Measurements from ENCODE around the gene RGPD3.
"Not testable (repeated sequence)": the region's sequence is repeated elsewhere in the genome, so short reads cannot be mapped to it uniquely, and the experiment has no call there.

DNA sequence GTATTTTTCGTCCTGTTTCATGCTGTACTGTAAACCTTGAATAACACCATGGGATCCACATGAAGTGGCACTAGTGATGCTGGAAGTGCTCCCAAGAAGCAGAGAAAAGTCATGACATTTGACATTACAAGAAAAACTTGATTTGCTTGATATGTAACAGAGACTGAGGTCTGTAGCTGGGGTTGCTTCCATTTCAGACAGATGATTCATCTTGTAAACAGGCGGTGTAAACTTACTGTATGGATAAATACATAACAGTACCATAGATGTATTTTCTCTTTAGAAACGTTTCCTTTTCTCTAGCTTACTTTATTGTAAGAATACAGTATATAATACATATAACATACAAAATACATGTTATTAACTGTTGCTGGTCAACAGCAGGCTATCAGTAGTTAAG is 88.6 kb downstream of the RGPD3 start:
- TF ChIP-seq TCF7 (CRISPR knock-in tag; IDR thresholded peaks at IDR 0.05; ENCODE audit: low read depth); CTCF (IDR thresholded peaks at IDR 0.05); E2F1 (CRISPR knock-in tag; IDR thresholded peaks at IDR 0.05): not testable (repeated sequence)
